ENCODE data around the gene BMPR1B. TPM values are rescaled to one million over a fixed set of nuclear protein-coding genes. Genes with fewer than 3 reads are reported as not detected.
A peak's percentile ranks its signal among the peaks of the same experiment; 100 is the strongest.

The BMPR1B gene
- total RNA-seq, 6 experiments from 2014 or later: 0.31 to 1.6 (median 0.62) TPM

DNA sequence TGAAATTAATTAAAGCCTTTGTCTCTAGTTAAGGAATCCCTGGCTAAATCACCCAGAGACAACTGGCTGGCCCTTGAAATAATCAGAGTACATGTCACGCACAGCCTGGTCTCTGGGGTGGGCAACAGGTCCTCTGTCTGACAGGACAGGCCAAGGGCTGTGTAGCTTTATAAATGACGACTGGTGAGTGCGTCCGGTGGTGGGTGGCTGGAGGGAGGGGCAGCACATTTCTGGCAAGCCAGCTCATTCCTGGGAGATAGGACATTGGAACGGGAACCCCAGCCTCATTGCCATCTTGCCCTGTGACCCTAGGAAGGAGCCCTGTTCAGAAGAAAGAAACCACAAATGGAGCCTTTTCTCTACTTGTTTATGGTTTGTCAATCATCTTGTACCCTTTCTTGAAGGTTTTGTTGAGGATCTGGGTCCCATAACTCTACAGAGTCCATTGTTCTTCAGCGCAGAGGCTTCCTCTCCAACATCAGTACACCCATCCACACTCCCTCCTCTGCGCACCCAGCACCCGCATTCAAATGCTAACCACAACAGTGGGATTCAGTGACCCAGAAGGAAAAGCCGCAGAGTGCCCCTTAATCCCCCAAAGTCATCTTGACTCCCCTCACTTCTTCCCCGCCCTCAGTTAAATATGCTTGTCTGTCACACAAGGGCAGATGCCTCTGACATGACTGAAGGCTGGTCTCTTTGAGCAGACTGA, 422.9 kb downstream of the BMPR1B start:
- DNase-seq (no peak), ATAC-seq (no peak)
- H3K36me3 ChIP-seq: no peaks in the 10 kb centered on the region
- 38% methylated on average over 10 of the region's 10 CpGs for WGBS (ENCODE audit: insufficient coverage, low coverage, low lambda C conversion rate, missing lambda C conversion rate)
- TF ChIP-seq POLR2A (IDR thresholded peaks at IDR 0.05): no peak
- H3K27ac ChIP-seq: no peak overlapping the region
- H3K9me3 ChIP-seq: no peaks in the 10 kb centered on the region
- intact Hi-C loops (cut with DNase I): no loop called here
- no peaks in the 10 kb centered on the region for H3K27me3 ChIP-seq
- no peak overlapping the region for H3K4me3 ChIP-seq
- H3K4me1 ChIP-seq: no peaks in the 10 kb centered on the region

DNA sequence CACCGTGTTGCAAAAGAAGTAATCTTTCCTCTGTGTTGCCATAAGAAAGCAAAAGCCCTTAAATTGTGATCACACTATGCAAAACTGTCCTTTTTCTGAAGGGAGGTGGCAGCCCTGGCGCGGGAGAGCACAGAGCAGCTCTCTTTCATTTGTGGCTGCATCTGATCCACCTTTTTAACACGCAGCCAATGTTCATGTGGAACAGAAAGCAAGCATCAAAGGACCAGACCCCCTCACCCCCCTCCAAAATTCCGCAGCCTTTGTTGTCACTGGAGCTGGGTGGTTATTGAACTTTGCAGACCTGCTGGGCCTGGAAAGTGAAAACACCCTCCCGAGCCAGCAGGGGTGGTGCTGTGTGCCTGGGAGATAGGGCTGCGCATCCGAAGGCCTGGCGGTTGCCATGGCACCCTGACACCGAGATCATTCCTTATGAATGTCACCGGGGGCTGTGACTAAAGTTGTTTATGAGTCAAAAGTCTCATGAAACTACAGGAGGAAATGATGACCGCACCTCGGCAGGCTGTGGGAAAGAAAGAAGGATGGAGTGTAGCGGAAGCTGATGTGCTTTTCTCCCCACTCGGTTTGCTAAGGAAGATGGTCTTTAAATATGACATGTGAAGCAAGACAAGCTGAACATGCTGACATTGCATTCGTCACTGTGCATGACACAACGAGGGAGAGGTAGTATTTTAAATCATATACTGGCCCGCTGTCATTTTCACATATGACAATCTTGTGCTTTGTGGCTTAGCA, 423.7 kb downstream of the BMPR1B start:
- WGBS (ENCODE audit: insufficient coverage, low coverage, low lambda C conversion rate, missing lambda C conversion rate): 38% methylated on average over 12 of the region's 18 CpGs
- Histone ChIP-seq H3K4me3 (no peak overlapping the region), H3K27me3 (no peaks in the 10 kb centered on the region), H3K9me3 (no peaks in the 10 kb centered on the region), H3K4me1 (no peaks in the 10 kb centered on the region), H3K27ac (no peak overlapping the region), H3K36me3 (no peaks in the 10 kb centered on the region)
- no peak for TF ChIP-seq POLR2A (IDR thresholded peaks at IDR 0.05)
- TF ChIP-seq, protein P1, sequence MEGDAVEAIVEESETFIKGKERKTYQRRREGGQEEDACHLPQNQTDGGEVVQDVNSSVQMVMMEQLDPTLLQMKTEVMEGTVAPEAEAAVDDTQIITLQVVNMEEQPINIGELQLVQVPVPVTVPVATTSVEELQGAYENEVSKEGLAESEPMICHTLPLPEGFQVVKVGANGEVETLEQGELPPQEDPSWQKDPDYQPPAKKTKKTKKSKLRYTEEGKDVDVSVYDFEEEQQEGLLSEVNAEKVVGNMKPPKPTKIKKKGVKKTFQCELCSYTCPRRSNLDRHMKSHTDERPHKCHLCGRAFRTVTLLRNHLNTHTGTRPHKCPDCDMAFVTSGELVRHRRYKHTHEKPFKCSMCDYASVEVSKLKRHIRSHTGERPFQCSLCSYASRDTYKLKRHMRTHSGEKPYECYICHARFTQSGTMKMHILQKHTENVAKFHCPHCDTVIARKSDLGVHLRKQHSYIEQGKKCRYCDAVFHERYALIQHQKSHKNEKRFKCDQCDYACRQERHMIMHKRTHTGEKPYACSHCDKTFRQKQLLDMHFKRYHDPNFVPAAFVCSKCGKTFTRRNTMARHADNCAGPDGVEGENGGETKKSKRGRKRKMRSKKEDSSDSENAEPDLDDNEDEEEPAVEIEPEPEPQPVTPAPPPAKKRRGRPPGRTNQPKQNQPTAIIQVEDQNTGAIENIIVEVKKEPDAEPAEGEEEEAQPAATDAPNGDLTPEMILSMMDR (IDR thresholded peaks at IDR 0.05): no peak
- DNase-seq (no peak), ATAC-seq (peak in 1 of 4 donors; percentile 18)
- intact Hi-C loops (cut with DNase I): no loop called here

DNA sequence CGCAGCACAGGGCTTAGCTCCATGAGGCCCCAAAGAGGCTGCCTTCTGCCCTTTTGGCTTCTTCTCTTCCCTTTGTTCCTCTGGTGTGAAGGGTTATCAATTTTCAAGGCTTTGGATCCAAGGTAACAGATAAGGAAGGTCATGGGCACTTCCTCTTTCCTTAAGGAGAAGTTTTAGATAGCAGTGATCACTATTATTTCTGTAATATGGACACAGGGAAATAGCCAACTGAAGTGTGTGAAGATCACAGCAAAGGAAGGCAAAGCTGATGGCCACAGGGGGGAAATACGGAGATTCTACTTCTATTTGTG, 424.2 kb downstream of the BMPR1B start:
- Histone ChIP-seq H3K9me3 (no peaks in the 10 kb centered on the region), H3K27ac (no peak overlapping the region), H3K27me3 (no peaks in the 10 kb centered on the region), H3K4me3 (no peak overlapping the region), H3K36me3 (no peaks in the 10 kb centered on the region), H3K4me1 (no peaks in the 10 kb centered on the region)
- TF ChIP-seq, protein P1 (IDR thresholded peaks at IDR 0.05): no peak
- no peak for TF ChIP-seq POLR2A (IDR thresholded peaks at IDR 0.05)
- WGBS (ENCODE audit: insufficient coverage, low coverage, low lambda C conversion rate, missing lambda C conversion rate): 0% methylated on average over 1 of the region's 2 CpGs
- no peak for ATAC-seq
- no peak for DNase-seq
- intact Hi-C loops (cut with DNase I): no loop called here

DNA sequence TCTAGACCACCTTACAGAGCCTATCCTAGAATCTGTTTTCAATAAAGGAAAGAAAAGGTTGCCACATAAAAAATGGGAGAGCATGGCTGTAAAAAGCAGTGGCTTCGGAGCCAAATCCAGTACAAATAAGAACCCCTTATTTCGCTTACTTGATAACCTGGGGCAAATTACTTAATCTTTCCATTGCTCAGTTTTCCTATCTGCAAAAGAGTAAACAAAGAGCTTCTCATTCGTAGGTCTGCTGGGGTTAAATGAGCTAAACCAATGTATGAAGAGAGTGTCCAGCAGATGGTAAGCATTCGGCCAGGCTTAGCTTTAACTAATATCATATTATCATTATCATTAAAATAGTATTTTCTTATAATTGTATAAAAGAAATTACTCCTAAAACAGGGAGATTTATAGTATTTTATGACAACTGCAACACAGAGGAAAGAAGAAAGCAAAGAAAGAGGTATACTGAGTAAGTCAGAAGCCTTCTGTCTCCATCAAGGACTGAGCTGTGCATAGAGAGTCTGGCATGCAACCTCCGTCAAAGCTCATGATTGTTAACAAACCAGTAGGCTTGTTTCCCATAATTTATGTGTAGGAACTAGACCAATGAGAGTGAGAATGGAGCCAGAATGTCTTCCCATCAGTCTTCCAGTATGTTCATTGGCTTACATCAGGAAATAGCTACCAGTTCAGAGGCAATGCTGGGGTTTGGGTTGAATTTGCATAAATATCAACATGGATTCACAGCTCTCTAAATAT, 426.1 kb downstream of the BMPR1B start:
- 31% methylated on average over 5 of the region's 5 CpGs for WGBS (ENCODE audit: insufficient coverage, low coverage, low lambda C conversion rate, missing lambda C conversion rate)
- Histone ChIP-seq H3K4me1 (no peaks in the 10 kb centered on the region), H3K9me3 (no peaks in the 10 kb centered on the region), H3K27me3 (no peaks in the 10 kb centered on the region), H3K27ac (no peak overlapping the region), H3K4me3 (no peak overlapping the region), H3K36me3 (no peaks in the 10 kb centered on the region)
- intact Hi-C loops (cut with DNase I): no loop called here
- ATAC-seq (no peak), DNase-seq (no peak)
- no peak for TF ChIP-seq POLR2A (IDR thresholded peaks at IDR 0.05)
- TF ChIP-seq, protein P1 (IDR thresholded peaks at IDR 0.05): no peak

DNA sequence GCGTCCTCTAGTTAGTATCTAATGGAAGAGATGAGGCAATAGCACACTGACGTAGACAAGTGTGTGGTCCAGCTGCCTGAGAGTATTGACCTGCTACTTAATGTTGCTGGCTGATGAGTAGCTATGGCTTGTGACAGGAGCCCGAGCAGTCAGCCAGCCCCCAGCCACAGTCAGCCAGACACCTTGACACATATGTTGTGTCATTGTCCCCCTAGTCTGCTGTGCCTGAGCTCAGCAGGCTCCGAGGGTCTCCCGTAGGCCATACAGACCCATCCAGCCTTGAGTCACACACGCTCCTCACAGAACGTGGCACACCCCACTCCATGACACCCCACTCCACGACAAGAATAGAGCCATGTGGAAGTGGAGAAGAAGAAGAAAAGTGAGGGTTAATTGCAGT, 428.9 kb downstream of the BMPR1B start:
- H3K4me1 ChIP-seq: no peaks in the 10 kb centered on the region
- intact Hi-C loops (cut with DNase I): no loop called here
- 51% methylated on average over 8 of the region's 8 CpGs for WGBS (ENCODE audit: insufficient coverage, low coverage, low lambda C conversion rate, missing lambda C conversion rate)

More for the DNA sequence above, 428.9 kb downstream of the BMPR1B start:
- H3K27ac ChIP-seq: no peak overlapping the region
- H3K9me3 ChIP-seq: no peaks in the 10 kb centered on the region
- no peaks in the 10 kb centered on the region for H3K27me3 ChIP-seq
- TF ChIP-seq POLR2A (IDR thresholded peaks at IDR 0.05): no peak
- TF ChIP-seq, protein P1 (IDR thresholded peaks at IDR 0.05): no peak
- no peak overlapping the region for H3K4me3 ChIP-seq
- ATAC-seq (no peak), DNase-seq (no peak)
- H3K36me3 ChIP-seq: no peaks in the 10 kb centered on the region

Measured in right lobe of liver (tissue), 6 donors.